Lung microvascular endothelial cell (primary cell): ENCODE results near the gene MYH10. TPM values are rescaled to one million over a fixed set of nuclear protein-coding genes. Genes with fewer than 3 reads are reported as not detected.
"Not testable (repeated sequence)": the region's sequence is repeated elsewhere in the genome, so short reads cannot be mapped to it uniquely, and the experiment has no call there.

Experiments
- DNase-seq, 2 donors: peaks; one replicate each; pipeline versions ENCODE4 v3.0.0 to v3.0.0-alpha.2; 2010; ENCODE audit warnings: low read depth in 2 of 2
- total RNA-seq: library from RNA; depleted of rRNA; stranded (reverse); fragments of >200 nt; gene quantifications from 2 replicates; pipeline ENCODE4 v1.2.1, GENCODE V29; 2014

MYH10 gene
- total RNA-seq, 1 donor from 2014 or later: 287 TPM

- DNase-seq: no peak
Measured at GRCh38 chr17:8557176-8557806, 73.2 kb downstream of the MYH10 start.

DNA sequence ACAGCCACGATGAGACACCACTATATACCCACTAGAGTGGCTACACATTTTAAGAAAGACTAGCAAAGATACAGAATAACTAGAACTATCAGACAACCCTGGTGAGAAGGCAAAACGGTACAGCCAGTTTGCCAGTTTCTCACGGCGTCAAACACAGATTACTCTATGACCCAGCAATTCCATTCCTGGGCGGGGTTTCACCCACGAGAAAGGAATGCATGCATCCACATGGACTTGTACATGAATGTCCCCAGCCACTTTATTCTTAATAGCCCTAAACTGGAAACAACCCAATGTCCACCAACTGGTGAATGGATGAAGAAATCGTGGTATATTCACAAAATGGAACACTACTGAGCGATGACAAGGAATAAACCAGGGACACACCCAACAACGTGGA is 74.5 kb downstream of the MYH10 start:
- no peak for DNase-seq

GRCh38 chr17:8555062-8555461 is 75.5 kb downstream of the MYH10 start:
- no peak for DNase-seq

- no peak for DNase-seq
Measured at GRCh38 chr17:8552577-8553320, 77.8 kb downstream of the MYH10 start.

GRCh38 chr17:8542599-8543502 is 87.7 kb downstream of the MYH10 start:
- DNase-seq: no peak

- not testable (repeated sequence) for DNase-seq
Measured at GRCh38 chr17:8539976-8540375, 90.5 kb downstream of the MYH10 start.

DNA sequence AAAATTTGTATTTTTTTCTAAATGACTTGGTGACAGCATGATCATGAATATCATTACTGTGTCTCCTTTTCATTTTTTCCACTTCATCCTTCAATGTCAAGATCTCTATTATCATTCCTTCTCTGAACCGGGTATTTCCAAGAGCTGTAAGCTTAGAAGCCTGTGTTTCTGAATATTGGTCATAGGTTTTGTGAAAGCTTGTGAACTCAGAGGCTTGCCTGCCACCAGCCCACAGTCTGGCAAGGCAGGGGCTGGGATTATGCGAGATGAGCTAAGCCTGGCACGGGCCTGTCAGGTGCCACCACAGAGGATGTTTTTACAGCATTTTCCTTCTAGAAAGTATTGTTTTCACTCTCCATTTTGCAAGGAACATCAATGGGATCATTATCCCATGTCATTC is 92.8 kb downstream of the MYH10 start:
- no peak for DNase-seq

GRCh38 chr17:8534498-8535188 is 95.9 kb downstream of the MYH10 start:
- no peak for DNase-seq

- DNase-seq: no peak
Measured at GRCh38 chr17:8532021-8532420, 98.5 kb downstream of the MYH10 start.

GRCh38 chr17:8522577-8522976 is 107.9 kb downstream of the MYH10 start:
- peak in 1 of 2 donors; percentile 52 for DNase-seq

GRCh38 chr17:8520981-8521380 is 109.5 kb downstream of the MYH10 start:
- no peak for DNase-seq

DNA sequence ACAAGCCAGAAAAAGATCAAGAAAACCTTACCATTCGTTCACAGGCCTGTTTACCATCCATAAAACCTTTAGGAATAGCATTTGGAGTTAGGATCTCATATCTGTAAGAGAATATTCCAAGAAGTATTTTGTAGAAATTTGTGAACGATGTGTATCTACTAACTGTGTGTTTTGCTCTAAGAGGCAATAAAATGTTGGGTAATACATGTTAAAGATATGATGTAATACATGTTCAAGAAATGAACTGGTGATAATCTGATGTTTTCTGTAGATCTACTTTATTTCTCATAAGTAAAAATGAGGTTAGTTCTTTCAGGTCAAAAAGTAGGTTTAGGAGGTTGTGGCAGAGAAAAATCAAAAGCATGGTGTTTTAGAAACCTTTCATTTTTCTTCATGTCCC is 111.7 kb downstream of the MYH10 start:
- DNase-seq: no peak

- no peak for DNase-seq
Measured at GRCh38 chr17:8518326-8518725, 112.2 kb downstream of the MYH10 start.

GRCh38 chr17:8514801-8515200 is 115.7 kb downstream of the MYH10 start:
- no peak for DNase-seq

GRCh38 chr17:8506145-8506544 is 124.4 kb downstream of the MYH10 start:
- no peak for DNase-seq

DNA sequence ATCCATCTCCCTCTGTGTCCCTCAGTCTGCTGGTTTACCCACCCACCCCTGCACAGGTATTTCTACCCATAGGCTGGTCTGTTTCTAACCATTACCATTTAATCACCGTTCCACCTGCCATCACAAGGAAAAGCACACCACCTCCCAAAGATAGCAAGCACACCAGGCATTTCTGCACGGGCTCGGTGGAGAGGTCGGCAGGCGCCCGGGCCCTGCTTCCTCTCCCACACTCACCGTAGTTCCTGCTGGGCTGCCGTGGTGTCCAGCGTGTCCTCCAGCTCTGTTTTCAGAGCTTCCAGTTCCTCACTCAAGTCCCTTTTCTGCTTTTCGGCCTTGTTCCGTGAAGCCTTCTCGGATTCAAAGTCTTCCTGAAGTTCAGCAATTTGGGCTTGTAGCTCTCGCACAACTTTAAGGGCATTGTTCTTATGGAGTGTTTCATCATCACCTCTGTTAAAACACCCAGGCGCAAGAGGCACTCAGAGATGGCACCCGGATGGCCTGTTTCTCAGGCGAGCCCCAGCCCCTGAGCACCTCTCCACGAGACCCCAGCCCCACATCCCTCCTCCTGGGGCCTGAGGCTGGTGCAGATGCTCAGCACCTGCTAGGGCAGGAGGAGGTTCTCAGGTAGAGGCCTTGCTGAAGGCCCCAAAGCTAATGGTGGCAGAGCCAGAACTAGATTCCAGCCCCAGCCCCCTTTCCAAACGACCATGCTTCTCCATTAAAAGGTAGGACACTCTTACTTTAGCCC is 125.9 kb downstream of the MYH10 start:
- no peak for DNase-seq

DNA sequence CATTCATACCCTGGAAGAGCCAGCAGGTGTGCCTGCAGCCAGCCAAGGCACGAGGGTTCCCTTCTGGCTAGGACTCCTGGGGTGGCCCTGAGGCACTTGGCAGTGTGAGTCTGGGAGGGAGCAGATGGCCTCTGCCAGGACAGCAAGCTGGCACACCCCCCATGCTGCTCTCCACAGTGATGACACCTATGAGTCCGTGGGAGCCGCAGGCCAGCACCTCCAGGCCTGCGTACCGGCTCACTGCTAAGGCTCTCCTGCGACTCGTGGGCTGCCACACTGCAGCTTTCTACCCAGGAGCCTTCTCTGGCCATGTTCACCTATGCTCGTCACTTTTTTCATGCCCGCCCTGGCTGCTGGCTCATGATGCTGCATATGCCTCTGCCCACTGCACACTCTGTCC is 126.7 kb downstream of the MYH10 start:
- no peak for DNase-seq

GRCh38 chr17:8503368-8503767 is 127.2 kb downstream of the MYH10 start:
- peak in 1 of 2 donors; percentile 87 for DNase-seq

DNA sequence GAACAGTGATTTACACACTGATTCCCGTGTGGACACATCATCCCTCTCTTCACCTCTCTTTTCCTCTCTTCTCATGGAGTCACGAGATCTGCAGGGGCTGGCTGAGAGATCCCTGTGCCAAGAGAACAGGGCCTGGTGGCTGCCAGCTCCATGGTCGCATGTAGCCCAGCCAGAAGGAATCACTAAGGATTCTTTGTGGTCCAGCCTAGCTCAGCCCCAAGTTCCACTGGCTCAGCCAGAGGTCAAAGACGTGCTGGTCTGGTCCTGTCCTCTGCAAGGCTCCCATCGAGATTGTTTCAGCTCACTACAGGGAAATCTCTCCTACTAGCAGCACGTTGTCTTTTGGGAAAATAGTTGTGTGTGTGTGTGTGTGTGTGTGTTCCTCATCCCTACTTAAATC is 128.4 kb downstream of the MYH10 start:
- no peak for DNase-seq

GRCh38 chr17:8500609-8501008 is 129.9 kb downstream of the MYH10 start:
- DNase-seq: no peak

DNA sequence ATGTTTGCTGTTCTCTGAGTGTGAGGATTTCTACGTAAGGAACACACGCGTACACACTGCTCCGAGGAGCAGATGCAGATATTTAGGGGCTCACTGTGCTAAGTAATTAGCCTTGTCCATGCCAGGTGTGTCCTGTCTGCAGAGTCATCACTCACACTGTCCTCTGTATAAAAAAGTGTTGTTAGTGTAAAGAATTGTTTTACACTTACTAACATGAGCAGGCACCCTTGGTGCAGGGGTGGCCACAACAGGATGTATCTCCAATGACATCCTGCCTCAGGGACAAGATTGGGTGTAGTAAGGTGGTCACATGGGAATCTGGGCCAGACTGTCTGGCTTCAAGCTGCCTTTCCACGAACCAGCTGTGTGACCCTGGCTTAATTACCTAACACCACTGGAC is 130.9 kb downstream of the MYH10 start:
- no peak for DNase-seq
